T-helper 9 cell (primary cell): ENCODE results near the gene ABT1.
A peak's percentile ranks its signal among the peaks of the same experiment; 100 is the strongest.
"Not testable (repeated sequence)": the region's sequence is repeated elsewhere in the genome, so short reads cannot be mapped to it uniquely, and the experiment has no call there.

Experiments
- DNase-seq: peaks from one replicate; pipeline ENCODE4 v3.0.0-alpha.2; 2020
- total RNA-seq, 2 donors: gene quantifications; one replicate each; lab custom pipeline; 2026; lab: John Stamatoyannopoulos, UW

The ABT1 gene
- total RNA-seq, result 66.4 to 83.0 reads per million in 2 donors

DNA sequence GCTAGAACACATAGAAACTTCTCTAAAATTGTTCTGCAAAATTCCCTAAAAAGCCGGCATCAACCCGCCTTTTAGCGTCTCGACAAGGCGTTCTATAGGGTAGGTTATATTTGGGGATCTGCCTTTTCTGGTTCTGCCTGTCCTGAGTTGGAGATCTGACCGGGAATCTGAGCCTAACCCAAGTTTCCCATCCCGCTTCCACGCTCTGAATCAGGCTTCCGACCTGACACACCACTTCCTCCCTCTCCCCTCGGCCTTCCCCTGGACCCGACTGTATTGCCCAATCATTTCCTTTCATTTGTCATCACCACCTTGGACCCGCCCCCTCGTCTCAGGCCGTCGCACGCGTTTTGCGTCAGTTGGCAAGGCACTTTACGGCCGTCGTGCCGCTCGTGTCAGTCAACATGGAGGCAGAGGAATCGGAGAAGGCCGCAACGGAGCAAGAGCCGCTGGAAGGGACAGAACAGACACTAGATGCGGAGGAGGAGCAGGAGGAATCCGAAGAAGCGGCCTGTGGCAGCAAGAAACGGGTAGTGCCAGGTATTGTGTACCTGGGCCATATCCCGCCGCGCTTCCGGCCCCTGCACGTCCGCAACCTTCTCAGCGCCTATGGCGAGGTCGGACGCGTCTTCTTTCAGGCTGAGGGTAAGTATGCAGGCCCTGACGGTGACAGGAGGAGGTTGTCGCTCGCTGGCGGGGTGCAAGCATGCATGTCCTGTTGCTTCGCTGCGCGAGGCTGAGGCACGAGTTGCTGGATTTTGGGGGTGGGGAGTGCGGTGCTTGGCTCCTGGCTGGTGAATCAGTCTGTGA, at the start of gene ABT1:
Gene ABT1 (plus strand): TSS at position 375 of the 810 bp plus-strand sequence. CDS start 30 bp downstream, at position 405.
- DNase-seq, result peak; percentile 93

DNA sequence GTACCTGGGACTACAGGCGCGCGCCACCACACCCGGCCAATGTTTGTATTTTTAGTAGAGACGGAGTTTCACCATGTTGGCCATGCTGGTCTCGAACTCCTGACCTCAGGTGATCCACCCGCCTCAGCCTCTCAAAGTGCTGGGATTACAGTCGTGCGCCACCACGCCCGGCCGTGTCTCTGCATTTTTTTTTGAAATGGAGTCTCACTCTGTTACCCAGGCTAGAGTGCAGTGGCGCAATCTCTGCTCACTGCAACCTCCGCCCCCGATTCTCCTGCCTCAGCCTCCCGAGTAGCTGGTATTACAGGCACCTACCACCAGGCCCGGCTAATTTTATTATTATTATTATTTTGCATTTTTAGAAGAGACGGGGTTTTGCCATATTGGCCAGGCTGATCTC, 49.4 kb upstream of the ABT1 start:
- DNase-seq, result not testable (repeated sequence)

DNA sequence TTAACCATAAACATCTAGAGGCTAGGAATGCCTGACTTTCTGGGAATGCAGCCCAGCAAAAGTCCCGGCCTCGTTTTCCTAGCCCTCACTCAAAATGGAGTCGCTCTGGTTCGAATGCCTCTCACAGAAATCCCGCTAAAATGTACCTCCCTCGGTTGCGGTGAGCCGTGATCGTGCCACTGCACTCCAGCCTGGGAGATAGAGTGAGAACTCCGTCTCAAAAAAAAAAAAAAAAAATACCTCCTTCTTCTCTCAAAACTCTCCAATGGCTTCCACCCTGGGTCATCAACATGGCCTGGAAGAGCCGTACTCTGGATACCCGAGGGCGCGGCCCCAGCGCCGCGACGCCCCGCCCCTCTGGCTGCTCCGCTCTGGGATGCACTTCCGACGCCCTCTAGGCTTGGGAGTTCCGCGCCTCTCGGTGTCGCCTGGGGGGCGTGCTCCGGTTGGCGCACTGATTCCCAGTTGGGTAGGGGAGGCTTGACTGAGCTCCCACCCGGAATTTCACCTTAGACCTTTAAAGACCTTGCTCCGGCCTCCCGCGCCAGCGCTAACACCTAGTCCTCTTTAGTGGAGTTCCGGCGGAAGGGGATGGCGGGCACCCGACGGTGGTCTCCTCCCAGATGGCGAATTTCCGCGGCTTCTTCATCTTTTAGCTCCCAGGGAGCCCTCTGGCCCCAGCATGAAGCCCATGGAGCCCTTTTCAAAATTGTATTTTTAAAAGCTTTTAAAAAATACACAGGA, 46.3 kb upstream of the ABT1 start:
- DNase-seq, result peak; percentile 41

DNA sequence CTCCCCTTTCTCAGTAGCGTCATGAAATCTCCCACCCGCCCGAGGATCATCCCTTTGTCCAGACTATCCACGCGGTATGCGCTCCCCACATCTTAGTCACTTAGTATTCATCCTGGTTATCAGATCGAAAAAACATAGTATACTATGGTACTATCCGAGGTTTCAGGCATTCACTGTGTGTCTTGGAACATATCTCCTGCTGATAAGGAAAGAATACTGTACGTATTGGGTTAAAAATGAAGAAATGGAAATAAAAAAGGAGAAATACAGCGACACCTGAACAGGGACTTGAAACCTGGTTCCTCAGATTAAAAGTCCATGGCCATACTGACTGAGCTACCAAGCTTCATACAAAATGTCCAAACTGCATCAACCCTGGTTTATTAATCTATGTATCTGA, 44.5 kb upstream of the ABT1 start:
- DNase-seq, result no peak

DNA sequence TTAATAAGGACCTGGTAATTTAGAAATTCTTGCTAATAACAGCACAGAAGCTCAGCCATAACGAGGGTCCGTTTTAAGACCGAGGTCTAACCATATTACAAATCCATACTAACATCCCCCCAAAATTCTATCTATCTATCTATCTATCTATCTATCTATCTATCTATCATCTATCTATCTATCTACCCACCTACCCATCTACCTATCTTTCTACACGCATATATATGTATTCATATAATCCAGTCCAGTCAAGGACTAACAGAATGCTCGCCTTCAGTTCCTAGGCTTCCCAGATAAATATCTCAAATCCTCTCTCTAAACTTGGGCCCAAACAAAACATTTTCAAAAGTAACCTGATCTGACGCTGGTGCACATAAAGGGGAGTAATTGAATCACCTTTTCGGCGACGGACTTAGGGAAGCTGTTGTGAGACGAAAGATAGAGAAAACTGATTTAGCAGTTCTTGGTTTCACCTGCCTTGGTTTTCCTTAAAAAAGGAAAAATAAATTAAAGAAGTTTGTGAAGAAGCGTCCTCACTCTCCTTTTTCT, 44.0 kb upstream of the ABT1 start:
- DNase-seq, result no peak

DNA sequence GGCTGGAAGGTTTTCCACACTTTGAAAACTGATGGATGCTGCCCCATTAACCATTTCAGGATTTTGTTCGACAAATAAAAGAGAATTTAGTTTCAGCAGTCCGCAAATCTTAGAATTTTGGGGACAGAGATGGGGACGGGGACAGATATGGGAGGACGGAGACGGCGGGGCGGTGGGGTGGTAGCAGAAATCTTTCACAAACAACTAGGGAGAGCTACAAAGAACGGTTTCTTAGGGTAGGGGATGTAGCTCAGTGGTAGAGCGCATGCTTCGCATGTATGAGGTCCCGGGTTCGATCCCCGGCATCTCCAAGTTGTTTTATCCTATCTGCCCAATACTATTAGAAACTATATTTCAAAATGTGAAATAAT, 43.5 kb upstream of the ABT1 start:
- DNase-seq, result peak; percentile 61

DNA sequence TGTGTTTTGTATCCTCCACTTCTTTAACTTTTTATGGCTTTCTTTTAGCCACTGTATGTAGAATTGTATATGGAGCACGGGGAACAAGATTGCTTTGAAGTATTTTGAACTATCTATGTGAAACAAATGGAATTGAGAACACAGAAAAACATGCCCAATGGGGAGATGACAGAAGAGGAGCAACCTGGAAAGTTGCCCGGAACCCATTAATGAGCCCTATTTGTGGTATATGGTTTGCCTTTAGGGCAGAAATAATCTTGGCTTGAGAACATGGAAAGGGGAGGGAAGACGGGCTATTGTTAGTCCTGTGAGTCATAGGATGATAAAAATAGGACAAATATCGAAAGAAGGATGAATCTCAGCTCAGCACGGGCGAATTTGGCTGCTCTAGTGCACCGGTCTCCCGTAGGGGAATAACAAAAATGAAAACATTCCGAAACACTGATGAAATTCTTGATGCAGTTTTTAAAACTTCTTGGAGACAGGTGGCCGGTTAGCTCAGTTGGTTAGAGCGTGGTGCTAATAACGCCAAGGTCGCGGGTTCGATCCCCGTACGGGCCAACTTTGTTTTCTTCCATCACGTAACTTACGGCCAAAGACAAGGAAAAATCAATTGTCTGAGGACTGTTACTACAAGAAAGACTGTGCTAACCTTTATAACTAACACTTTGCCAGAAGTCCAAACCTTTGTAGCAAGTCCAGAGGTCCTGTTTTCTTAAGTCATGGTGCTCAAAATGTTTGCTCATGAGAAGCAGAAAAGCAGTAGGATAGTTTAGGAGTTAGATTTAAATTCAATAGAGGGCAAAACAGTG, 42.9 kb upstream of the ABT1 start:
- DNase-seq, result peak; percentile 63

DNA sequence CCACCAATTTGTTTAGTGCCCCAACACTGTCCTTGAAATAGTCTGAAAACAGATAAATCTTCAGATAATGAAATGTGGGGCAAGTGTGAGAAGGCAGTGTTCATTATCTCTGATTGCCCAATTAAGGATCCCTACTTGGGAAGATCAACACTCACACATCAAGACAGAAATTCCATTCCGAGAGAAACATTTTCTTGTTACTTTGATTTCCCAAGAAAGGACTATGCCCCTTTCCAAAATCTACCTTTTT, 42.4 kb upstream of the ABT1 start:
- no peak for DNase-seq

DNA sequence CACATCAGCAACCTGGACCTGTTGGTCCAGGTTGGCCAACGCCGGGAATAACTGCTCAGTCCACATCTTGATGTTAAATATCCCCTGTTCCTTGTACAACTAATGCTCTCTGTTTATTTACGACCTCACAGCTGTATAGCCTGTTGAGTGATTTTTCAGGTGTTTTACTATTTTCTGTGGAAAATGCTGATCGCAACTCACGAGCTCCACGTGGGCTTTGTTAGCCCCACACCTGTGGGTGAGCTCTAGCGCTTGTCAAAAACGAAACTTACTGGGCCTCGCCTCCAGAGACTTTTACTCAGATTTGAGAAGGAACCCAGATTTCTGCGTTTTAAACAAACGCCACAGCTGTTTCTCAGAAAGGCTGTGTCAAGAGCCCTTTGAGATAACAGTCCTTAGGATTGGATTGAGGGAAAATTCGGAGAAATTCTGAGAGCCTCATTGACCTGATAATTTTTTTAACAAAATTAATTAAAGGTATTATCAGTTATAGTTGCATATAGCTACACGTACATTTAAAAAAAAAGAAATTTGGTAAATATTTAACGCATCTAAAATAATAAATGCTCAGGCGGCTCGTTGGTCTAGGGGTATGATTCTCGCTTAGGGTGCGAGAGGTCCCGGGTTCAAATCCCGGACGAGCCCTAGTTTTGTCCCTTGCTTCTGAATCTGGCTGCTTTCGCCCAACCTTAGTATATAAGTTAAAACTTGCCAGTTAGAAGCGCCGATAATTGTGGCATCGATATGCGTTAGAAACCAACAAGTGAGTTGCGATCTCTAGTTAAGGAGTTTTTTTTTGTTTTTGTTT, 41.9 kb upstream of the ABT1 start:
- peak; percentile 32 for DNase-seq

DNA sequence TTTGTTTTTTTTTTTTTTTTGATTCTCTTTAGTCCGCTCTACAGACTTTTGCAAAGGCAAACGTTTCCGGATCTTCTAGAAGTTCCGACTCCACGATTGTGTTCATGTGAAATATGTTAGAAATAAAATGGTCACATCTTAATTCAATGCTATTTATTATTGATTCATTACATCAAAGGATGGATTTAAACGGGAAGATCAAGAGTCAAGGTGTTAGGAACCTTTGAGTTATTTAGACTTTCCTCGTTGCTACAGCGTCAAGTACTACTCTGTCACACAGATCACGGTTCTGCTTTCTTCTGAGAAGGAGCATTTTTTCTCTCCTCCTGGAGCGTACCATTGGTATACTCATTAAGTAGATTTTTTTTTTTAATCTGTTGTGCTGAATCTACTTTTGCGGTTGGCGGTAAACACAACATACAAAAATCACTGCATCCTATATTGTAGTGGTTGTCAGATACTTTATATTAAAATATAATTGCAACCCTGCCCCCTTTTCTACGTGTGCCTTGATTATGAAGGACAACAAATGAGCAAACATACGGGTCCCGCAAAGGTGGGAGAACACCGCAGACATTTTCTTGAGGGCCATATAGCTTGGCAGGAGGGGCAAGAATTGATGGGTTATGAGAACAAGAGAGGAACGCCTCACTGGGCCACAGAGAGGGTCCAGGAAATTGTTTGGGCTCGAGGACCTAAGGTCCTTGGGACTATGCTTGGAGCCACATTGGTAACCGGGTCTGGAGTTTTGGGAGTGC, 41.1 kb upstream of the ABT1 start:
- DNase-seq, result no peak

DNA sequence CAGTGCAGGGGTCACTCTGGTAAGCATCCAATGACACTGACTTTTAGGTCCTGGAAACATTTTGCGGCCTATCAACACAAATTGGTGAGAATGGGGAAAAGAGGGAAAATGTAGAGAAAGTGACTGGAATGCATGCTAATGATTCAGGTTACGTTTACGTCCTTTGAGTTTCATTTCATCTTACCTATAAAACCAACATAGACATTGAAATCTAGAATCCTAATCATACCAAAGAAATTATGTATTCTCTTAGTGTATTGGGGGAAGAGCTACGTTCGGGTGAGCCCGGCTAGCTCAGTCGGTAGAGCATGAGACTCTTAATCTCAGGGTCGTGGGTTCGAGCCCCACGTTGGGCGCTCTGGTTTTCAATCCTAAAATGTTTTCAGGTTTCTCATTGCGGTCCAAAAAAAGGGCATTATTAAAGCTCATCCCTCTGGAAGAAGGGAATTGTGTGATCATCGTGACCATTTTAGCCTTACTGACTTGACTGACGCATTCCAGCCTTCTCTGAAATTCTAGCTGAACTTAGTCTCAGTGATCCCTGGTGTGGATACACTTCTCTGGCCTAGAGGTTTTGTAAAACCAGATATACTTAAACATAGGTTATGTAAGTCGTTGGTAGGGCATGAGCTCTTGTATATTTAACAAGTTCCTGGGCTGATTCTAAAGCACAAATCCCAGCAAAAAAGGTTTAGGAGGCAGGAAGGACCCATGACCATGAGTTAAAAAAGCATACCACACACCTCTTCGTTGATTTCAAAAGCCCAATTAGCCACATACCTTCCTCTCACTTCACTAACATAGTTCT, 40.3 kb upstream of the ABT1 start:
- no peak for DNase-seq

DNA sequence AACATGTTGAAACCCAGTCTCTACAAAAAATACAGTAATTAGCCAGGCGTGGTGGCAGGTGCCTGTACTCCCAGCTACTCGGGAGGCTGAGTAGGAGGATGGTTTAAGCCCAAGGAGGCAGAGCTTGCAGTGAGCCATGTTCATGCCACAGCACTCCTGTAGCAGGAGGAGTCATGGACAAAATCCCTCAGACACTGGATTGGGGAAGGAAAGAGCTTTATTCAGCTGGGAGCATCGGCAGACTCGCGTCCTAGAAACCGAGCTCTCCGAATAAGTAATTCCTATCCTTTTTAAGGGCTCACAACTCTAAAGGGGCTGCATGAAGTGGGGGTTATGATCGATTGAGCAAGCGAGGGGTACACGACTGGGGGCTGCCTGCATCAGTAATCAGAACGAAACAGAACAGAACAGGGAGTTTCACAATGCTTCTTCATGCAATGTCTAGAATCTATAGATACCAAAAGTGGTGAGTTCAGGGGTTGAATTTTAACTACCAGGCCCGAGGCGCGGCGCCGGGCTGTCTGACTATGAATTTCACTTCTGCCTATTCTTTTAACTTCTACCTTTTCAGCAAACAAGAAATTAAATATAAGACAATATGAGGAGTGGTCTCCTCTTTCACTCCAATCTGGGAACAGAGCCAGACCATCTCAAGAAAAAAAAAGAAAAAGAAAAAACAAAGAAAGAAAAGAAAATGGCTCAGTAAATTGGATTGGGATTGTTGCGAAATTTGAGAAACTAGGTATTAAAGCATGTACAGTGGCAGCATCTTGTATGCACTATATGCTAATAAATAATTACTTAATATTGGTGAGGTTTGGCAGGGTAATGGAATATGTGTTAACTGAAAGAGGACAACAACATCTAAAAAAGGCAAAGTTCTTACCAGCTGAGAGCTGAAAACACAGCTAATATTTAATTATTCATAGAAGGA, 35.0 kb upstream of the ABT1 start:
- DNase-seq, result no peak

DNA sequence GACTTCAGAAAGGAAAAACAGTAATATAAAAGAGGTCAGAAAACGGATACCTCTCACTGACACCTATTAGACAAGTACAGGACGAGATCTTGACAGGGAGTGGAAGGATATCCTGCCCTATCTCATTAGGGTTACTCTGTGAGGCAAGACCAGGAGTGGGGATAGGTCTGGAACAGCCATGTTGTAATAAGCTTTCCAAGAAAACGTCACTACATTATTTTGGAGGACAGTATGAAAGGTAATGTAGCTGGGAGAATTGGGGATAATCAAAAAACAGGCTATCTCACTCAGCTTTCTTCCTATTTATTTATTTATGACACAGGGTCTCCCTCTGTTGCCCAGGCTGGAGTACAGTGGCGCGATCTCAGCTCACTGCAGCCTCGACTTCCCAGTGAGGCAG, 33.3 kb upstream of the ABT1 start:
- DNase-seq, result no peak

DNA sequence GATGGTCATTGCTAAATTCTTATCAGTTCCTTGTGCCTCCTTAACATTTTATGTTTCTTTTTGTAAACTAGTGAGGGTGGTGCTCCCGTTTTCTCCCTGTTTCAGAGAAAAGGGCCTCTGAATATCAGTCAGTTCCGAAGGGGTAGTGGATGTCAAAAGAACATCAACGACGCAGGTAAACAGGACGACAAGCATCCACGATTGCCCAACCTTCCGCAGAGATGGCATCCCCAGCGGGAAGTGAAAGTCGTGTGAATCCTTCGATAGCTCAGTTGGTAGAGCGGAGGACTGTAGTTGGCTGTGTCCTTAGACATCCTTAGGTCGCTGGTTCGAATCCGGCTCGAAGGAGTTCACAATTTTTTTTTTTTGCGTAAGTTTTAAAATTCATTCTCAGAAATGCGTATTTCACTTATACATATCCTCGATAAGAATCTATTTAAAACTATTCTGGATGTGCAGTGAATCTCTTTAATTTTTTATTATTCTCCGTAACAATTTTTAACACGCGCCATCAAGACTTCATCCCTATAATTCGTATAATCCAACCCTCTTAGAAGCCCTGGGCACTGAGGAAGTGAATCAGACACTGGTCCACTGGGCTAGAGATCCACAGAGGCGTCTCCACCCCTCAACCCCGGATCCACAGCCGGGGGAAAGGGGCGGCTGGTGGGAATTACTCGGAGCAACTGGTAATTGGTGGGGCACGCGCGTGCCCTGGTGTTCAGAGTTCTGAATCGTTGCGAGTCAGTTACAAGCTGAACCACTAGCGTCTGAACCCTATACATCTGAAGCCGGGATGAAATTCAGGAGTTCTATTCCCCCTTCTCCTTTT, 27.9 kb upstream of the ABT1 start:
- DNase-seq, result peak; percentile 100

DNA sequence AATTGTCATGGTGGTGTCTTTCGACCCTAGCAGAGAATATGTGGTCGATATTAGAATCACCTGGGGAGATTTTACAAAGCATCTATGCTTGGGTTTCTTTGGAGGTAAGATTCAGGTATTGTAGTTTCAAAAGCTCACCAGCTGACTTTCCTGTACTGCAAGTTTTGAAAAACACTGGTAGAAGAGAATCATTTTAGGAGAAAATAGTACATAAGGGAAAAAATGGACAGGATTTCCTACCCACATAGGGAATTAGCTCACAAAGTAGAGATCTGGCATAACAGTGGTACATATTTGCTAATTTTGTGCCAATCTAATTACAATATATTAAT, 27.4 kb upstream of the ABT1 start:
- no peak for DNase-seq

DNA sequence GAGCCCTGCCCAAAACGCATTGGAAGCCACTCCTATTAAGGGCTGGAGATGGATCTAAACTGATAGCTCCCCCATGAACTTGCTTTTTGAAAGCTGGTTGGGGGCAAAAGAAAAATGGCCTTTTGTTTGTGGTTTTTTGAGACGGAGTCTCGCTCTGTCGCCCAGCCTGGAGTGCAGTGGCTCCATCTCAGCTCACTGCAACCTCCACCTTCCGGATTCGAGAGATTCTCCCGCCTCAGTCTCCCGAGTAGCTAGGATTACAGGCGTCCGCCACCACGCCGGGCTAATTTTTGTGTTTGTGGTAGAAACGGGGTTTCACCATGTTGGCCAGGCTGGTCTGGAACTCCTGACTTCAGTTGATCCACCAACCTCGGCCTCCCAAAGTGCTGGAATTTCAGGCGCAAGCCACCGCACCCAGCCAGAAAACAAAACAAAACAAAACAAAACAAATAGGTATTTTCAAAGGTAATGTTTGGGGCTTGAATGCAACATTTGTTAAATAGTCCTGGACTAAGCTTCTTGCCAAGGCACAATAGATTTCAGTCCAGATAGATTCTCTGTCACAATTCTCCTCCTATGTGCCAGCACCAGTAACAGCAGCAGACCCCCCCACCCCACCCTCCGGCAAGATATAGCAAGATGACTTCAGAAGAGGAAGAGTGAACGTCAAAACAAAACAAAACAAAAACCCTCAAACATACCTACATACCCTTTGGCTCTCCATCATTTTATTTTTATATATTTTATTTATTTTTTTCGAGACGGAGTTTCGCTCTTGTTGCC, 26.5 kb upstream of the ABT1 start:
- DNase-seq, result no peak

DNA sequence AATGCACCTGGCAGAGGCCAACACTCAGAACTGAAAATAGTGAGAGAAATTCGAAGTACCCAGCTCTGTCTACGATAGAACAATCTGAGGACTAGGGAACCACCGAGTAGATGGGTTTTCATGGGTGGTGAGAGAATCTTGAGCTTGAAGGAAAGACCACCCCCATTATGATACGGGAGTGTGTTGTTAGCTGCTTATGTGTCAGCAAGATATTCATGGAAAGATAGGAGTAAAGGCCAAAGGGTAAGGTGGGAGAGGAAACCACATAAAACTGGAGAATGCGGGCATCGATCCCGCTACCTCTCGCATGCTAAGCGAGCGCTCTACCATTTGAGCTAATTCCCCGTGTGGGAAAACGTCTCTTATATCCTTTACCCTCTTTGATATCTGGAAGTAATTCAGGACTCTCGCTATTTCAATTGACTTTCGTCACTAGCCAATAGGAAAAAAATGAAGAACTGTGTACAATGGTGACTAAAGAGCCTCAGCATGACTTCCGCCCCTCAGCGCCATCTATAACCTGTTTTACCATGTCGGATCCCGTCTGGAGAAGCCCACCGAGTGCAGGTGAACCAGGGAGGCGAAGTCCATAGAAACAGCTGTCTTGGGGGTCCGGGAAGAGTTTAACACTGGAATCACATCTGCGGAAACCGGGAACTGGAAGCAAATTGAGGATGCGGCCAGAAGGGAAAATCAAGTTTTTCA, 25.0 kb upstream of the ABT1 start:
- no peak for DNase-seq
